Medulla oblongata (tissue), 1 donor: ENCODE data around the gene BMPR1A.
"Not testable (repeated sequence)": the region's sequence is repeated elsewhere in the genome, so short reads cannot be mapped to it uniquely, and the experiment has no call there.

Source experiments
- DNase-seq: peaks from one replicate; pipeline ENCODE4 v3.0.0-alpha.2; 2015; ENCODE audit errors: extremely low spot score

BMPR1A gene

GRCh38 chr10:86849181-86849894 is 92.9 kb downstream of the BMPR1A start:
- DNase-seq: no peak

DNA sequence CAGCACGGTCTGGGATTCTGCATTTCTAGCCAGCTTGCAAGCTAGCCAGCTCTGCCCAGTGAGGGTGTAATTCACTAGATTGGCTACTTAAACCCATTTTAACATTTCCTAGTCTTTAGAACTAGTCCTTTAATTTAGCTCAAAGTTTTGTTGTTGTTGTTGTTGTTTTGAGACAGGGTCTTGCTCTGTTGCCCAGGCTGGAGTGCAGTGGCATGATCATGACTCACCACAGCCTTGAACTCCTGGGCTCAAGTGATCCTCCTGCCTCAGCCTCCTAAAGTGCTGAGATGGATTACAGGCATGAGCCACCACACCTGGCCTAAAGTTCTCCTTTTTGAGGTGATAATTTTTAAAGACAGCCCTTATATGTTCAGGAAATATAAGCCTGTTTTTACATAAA is 94.1 kb downstream of the BMPR1A start:
- DNase-seq: no peak

DNA sequence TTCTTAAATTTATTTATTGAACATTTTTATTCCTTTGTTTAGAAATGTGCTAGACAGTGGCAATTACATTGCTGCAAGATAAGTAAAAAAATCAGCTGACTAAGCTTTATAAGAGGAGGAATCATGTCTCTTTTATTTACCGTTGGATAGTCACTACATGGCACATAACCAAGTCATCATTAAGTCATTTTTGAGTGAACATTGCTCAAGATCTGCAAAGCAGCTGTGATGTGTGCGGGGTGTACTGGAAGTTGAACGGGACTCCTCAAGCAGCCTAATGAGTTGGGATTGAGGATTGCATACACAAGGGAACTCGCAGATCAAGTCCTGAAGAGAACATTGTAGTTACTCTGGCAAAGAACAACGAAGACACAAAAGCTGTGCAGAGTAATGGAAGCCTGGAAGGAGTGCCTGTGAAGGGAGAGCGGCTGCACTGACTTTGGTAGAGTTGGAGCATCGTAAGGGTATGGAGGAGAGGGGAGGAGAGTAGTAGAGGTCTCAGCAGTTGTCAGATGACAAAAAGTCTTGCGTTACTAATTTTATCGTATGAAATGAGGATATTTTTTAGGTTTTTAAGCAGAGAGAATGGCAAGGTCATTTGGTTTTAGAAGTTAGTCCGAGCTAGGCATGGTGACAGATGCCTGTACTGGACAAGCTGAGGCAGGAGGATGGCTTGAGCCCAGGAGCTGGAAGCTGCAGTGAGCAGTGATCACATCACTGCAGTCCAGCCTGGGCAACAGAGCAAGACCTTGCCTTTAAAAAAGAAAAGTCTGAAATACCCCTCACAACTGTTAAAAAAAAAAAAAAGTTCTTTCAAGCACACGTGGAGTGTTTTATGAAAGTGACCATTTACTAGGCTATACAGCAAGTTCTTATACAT is 95.1 kb downstream of the BMPR1A start:
- peak; percentile 31 for DNase-seq

DNA sequence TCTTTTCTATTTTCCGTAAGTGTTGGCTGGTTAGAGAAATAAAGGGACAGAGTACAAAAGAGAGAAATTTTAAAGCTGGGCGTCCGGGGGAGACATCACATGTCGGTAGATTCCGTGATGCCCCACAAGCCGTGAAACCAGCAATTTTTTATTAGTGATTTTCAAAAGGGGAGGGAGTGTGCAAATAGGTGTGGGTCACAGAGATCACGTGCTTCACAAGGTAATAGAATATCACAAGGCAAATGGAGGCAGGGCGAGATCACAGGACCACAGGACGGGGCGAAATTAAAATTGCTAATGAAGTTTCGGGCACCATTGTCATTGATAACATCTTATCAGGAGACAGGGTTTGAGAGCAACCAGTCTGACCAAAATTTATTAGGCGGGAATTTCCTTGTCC is 97.2 kb downstream of the BMPR1A start:
- not testable (repeated sequence) for DNase-seq

DNA sequence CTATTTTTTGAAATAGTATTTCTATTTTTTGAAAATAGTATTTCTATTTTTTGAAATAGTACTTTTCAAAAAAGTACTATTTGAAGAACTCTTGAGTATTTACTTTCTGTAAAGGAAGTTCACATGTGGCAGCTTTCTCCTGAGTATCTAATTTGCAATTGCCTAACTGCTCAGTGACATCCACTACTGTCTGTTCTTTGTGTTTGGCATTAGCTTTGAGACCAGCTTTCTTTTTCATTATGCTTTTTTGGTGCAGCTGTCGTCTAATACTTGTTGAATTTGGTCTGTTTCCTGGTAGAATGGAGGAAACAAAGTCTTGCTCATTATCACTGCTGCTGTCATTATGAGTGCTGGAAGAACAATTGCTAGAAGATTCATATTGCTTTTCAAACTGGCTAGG is 99.1 kb downstream of the BMPR1A start:
- DNase-seq: peak; percentile 40

DNA sequence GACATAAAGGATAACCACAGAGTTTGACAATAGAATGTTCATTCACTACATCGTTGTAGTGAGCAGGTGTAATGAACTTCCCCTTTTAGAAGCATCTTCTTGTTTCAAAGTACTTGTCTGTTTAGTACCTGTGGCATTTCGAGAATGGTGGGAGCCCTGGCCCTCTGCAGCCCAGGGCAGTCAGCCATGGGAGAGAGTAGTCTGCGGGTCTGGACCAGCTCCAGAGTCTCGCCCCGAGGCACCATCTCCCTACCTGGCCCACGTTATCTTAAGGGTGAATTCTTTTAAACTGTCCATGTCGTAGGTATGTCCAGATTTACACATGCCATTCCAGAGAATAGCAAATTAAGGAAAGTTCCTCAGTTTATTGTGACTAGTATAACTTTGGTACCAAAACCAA is 99.7 kb downstream of the BMPR1A start:
- no peak for DNase-seq

- DNase-seq: no peak
These were observed 100.8 kb downstream of the BMPR1A start for GRCh38 chr10:86857128-86857721.

DNA sequence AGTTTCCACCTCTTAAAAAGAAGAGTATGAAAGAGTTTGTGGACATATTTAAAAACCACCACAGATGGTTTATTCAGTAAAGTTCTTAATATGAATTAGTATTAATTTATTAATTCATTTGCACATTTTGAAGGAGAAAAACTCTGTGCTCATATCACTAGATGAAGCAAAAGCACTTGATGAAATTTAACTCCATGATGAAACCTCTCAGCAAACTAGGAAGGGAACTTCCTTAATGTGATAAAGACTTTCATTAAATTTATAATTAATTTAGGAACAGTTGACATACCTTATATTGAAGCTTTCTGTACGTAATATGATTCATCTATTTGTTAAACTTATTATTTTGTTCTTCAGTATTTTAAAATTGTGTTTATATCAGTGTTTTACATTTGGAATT is 101.6 kb downstream of the BMPR1A start:
- DNase-seq: no peak

DNA sequence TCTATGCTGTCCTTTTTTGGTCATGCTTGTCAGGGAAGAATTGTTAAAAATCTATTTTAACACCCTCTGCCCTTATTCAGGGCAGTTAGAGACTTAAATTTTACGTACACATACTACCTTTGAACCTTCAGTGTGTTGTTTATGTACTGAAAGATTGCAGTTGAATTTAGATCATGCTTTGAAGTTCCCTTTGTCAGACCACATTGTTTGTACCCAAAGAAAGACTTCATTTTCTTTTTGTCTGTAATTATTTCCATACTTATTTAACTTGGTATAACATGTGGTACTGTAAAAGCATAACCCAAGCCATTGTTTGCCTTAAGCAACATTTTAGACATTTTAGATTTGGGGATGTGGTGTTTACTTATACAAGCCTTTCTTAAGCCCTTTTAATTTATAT is 104.9 kb downstream of the BMPR1A start:
- no peak for DNase-seq

DNA sequence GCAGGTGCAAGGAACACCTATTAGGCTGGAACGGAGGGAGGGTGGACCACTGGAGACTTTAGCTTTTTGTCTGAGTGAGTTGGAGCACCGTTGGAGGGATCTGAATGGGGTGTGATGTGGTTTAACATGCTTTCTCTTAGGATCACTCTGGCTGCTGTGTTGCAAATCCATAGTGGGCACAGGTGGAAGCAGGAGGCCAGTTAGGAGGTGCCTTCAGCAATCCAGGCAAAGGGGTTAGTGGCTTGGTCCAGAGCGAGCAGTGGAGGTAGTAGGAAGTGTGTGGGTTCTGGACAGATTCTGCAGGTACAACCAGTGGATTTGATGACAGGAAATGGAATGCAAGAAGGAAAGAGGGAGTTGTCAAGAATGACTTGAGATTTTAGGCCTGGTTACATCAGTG is 106.0 kb downstream of the BMPR1A start:
- no peak for DNase-seq

DNA sequence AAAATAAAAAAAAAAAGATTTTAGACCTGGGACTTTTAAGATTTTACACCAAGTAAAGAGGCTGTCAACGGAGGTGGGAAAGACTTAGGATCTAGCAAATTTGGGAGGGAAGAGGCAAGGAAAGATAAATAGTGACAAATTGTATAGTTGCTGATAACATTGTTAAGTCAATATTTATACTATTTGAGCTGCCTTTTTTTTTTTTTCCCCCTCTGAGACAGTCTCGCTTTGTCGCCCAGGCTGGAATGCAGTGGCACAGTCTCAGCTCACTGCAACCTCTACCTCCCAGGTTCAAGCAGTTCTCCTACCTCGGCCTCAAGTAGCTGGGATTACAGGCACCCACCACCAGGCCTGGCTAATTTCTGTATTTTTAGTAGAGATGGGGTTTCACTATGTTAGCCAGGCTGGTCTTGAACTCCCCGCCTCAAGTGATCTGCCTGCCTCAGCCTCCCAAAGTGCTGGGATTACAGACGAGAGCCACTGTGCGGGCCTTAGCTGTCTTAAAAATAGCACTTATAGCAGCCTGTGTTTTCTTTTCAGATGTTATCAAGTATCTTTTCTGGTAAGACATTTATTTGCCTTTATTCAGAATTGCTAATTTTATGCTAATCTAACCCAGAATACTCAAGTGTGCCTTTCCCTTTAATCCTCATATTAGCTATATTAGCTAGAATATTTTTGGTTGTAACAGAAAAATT is 106.5 kb downstream of the BMPR1A start:
- DNase-seq: no peak

GRCh38 chr10:86863484-86863842 is 107.0 kb downstream of the BMPR1A start:
- DNase-seq: peak; percentile 43

DNA sequence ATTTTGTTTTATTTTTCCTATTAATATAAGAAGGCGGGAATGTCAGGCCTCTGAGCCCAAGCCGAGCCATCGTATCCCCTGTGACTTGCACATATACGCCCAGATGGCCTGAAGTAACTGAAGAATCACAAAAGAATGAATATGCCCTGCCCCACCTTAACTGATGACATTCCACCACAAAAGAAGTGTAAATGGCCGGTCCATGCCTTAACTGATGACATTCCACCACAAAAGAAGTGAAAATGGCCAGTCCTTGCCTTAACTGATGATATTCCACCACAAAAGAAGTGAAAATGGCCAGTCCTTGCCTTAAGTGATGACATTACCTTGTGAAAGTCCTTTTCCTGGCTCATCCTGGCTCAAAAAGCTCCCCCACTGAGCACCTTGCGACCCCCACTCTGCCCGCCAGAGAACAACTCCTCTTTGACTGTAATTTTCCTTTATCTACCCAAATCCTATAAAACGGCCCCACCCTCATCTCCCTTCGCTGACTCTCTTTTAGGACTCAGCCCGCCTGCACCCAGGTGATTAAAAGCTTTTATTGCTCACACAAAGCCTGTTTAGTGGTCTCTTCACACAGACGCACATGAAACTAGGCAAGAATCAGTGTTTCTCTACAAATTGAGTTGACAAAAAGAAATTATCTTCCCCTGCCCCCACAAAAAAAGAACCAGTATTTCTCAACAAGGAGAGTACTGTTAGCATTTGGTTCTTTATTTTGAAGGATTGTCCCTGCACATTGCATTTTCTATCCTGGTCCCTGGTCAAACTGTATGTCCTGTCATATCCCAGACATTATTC is 108.8 kb downstream of the BMPR1A start:
- DNase-seq: not testable (repeated sequence)

GRCh38 chr10:86867149-86867548 is 110.7 kb downstream of the BMPR1A start:
- DNase-seq: no peak

GRCh38 chr10:86868353-86868752 is 111.9 kb downstream of the BMPR1A start:
- DNase-seq: peak; percentile 52

- DNase-seq: no peak
These were observed 114.3 kb downstream of the BMPR1A start for GRCh38 chr10:86870679-86871078.

DNA sequence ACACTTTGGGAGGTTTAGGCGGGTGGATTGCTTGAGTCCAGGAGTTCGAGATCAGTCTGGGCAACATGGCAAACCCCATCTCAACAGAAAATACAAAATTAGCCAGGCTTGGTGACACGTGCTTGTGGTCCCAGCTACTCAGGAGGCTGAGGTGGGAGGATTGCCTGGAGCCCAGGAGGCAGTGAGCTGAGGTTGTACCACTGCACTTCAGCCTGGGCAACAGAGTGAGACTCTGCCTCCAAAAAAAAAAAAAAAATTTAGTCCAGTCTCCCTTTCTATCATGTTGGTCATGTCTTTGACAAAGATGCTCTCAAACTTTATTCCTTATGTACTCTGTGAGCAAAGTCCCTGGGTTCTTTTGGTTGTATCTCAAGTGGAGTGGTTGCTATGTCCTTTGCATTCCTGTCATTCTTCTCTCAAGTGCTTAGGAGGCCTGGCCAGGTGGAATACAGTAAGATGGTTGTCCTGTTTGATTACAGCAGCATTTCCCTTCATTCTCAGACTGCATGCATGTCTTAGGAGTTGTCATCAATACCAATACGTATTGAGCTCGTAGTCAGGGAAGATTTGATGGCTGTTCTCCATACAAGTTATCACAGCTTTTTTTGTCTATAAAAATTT is 115.3 kb downstream of the BMPR1A start:
- DNase-seq: no peak

DNA sequence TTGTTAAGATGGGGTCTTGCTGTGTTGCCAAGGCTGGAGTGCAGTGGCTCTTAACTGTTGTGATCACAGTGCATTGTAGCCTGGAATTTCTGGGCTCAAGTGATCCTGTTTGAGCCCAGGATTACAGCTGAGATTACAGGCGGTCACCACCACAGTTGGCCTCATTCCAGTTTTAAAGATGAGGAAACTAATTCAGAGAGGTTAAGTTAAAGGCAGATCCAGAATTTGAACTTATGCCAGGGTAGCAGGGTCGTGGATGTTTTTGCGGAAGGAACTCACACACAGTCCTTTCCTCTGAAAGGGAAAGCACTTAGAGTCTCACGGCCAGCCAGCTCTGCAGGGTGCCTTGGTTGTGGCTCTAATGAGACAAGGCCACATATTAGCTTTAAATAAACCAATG is 116.3 kb downstream of the BMPR1A start:
- DNase-seq: peak; percentile 43

- no peak for DNase-seq
These were observed 120.3 kb downstream of the BMPR1A start for GRCh38 chr10:86876748-86877147.

DNA sequence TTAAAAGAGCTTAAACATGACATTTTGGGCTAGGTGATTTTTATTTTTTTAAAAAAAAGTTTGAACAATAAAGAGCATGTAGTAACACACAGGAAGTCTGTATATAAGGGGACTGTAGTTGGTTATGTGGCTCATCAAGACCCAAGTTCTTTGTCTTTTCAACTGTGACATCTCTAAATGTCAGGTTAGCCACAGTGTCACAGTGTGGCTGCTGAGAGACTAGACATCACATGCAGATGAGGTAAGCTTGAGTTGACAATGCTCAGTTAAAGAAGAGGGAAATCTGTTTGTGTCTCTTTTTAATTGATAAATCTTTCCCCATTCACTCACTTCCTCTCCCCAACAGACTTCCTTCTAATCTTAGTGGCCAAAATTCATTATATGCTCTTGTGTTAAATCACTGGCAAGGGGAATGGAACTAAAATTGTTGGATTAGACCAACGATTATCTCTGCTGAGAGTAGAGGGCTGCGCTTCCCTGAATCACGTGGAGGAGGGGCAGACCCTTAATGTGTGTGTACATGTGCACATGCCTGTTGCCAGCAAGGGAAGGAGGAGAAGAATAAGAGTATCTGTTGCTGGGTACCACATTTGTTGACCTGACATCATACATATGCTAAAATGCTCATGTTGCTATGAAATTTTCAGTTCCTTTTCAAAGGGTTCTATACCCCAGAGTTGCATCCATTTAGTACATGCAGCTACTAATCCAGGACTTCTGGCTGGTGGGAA is 122.7 kb downstream of the BMPR1A start:
- no peak for DNase-seq
